Umbilical cord (tissue), 2 donors: ENCODE results near the gene ZNF738. TPM values are rescaled to one million over a fixed set of nuclear protein-coding genes. Genes with fewer than 3 reads are reported as not detected.

ENCODE experiments used
- DNase-seq: peaks from one replicate; pipeline ENCODE4 v3.0.0-alpha.2; 2015; ENCODE audit warnings: low spot score
- total RNA-seq: library from RNA; depleted of rRNA; stranded (reverse); fragments of >200 nt; gene quantifications from one replicate; pipeline ENCODE4 v1.2.3, GENCODE V29; 2014; ENCODE audit warnings: low replicate concordance; ENCODE audit not compliant: insufficient read depth

Gene ZNF738
- total RNA-seq, 1 donor from 2014 or later = 16.4 TPM

GRCh38 chr19:21422244-21422643, 63.4 kb downstream of the ZNF738 start:
- no peak for DNase-seq

- DNase-seq = no peak
These were observed 64.5 kb downstream of the ZNF738 start for GRCh38 chr19:21423057-21424041.

Other genes starting within 250 kb of the ZNF738 start
- 20.0 TPM for gene ZNF431, start 217.0 kb upstream of the ZNF738 start, total RNA-seq
- gene ZNF708, start 29.6 kb upstream of the ZNF738 start, total RNA-seq = 16.4 TPM
- 49.8 TPM for gene ZNF493, start 38.1 kb downstream of the ZNF738 start, total RNA-seq
- 22.6 TPM for gene ZNF429, start 146.6 kb downstream of the ZNF738 start, total RNA-seq